Fibroblast of lung (primary cell): Measurements from ENCODE around the gene ACCS.

ENCODE experiments used
- EZH2 ChIP-seq: IDR thresholded peaks from 2 replicates; pipeline ENCODE4 v1.5.1; 2012; ENCODE audit warnings: low read length, control low read depth, mild to moderate bottlenecking; ENCODE audit errors: missing control alignments
- TF ChIP-seq, protein P1 (sequence below), 2 donors: IDR thresholded peaks in 1 of 2; conservative IDR thresholded peaks in 1 of 2; 1 replicate in 1 of 2; 2 replicates in 1 of 2; pipeline ENCODE4 v1.5.1; 2011 to 2012; ENCODE audit warnings: low read length in 2 of 2, control low read depth in 1 of 2, inconsistent platforms in 1 of 2, low read depth in 1 of 2, mild to moderate bottlenecking in 1 of 2

DNA sequence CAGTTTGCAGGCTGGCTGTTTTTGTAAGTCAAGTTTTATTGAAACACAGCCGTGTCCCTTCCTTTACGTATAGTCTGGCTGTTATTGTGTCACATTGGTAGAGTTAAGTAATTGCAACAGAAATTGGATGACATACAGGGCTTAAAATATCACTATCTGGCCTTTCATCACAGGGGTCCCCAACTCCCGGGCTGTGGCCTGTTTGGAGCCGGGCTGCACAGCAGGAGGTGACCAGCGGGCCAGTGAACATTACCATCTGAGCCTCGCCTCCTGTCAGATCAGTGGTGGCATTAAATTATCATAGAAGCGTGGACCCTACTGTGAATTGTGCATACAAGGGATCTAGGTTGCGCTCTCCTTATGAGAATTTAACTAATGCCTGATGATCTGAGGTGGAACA, 61.1 kb downstream of the ACCS start:
- TF ChIP-seq, protein P1, sequence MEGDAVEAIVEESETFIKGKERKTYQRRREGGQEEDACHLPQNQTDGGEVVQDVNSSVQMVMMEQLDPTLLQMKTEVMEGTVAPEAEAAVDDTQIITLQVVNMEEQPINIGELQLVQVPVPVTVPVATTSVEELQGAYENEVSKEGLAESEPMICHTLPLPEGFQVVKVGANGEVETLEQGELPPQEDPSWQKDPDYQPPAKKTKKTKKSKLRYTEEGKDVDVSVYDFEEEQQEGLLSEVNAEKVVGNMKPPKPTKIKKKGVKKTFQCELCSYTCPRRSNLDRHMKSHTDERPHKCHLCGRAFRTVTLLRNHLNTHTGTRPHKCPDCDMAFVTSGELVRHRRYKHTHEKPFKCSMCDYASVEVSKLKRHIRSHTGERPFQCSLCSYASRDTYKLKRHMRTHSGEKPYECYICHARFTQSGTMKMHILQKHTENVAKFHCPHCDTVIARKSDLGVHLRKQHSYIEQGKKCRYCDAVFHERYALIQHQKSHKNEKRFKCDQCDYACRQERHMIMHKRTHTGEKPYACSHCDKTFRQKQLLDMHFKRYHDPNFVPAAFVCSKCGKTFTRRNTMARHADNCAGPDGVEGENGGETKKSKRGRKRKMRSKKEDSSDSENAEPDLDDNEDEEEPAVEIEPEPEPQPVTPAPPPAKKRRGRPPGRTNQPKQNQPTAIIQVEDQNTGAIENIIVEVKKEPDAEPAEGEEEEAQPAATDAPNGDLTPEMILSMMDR (conservative IDR thresholded peaks at IDR 0.05 in 1 of 2, IDR thresholded peaks at IDR 0.05 in 1 of 2; ENCODE audit: low read depth in 1 of 2, low read length in 2 of 2): no peak
- no peak for TF ChIP-seq EZH2
